Measurements from ENCODE around the gene NNAT.
"Not testable (repeated sequence)": the region's sequence is repeated elsewhere in the genome, so short reads cannot be mapped to it uniquely, and the experiment has no call there.

Gene NNAT

DNA sequence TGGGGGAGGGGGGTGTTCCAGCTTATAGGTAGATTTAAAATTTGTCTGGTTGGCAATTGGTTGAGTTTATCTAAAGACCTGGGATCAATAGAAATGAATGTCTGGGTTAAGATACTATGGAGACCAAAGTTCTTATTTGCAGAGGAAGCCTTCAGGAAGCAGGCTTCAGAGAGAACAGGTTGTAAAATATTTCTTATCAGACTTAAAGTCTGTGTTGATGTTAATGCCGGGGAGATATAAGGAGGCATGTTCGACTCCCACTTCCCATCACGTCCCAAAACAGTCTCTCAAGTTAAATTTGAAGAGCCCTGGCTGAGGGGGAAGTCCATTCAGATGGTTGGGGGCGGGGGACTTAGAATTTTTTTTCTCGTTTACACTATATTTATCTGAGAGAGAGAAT lies 19.0 kb downstream of the NNAT start:
- DNase-seq (ENCODE audit: low spot score) (no peak), FAIRE-seq (no peak)

GRCh38 chr20:37540838-37541237 lies 19.8 kb downstream of the NNAT start:
- not testable (repeated sequence) for FAIRE-seq; DNase-seq (ENCODE audit: low spot score)

- DNase-seq (ENCODE audit: low spot score), result no peak
- no peak for FAIRE-seq
Observed at GRCh38 chr20:37541326-37541725, 20.3 kb downstream of the NNAT start.

DNA sequence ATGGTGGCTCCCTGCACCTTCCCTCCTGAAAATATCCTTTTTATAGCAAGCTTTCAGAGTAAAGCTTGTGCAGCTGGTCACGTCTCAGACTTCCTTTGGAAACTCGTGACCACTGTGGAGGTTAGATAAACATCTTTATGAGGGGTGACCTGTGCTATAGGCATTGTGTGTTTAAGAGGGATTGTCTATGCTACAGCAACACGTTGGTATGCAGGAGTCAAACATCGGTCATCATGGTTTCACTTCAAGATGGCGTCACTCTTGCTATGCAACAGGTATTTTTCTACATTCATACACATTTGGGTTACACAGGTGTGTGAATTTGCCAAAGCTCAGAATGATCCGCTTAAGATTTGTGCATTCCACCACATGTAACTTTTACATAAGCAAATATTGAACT lies 21.2 kb downstream of the NNAT start:
- no peak for DNase-seq (ENCODE audit: low spot score)
- no peak for FAIRE-seq

- no peak for FAIRE-seq
- no peak for DNase-seq (ENCODE audit: low spot score)
Observed at GRCh38 chr20:37543828-37544227, 22.8 kb downstream of the NNAT start.

GRCh38 chr20:37544386-37544785 lies 23.3 kb downstream of the NNAT start:
- FAIRE-seq, result no peak
- DNase-seq (ENCODE audit: low spot score), result no peak

- no peak for FAIRE-seq
- no peak for DNase-seq (ENCODE audit: low spot score)
Observed at GRCh38 chr20:37545516-37545915, 24.5 kb downstream of the NNAT start.

GRCh38 chr20:37547912-37548311 lies 26.9 kb downstream of the NNAT start:
- FAIRE-seq (no peak), DNase-seq (ENCODE audit: low spot score) (no peak)

GRCh38 chr20:37550101-37550920 lies 29.3 kb downstream of the NNAT start:
- not testable (repeated sequence) for DNase-seq (ENCODE audit: low spot score); FAIRE-seq

DNA sequence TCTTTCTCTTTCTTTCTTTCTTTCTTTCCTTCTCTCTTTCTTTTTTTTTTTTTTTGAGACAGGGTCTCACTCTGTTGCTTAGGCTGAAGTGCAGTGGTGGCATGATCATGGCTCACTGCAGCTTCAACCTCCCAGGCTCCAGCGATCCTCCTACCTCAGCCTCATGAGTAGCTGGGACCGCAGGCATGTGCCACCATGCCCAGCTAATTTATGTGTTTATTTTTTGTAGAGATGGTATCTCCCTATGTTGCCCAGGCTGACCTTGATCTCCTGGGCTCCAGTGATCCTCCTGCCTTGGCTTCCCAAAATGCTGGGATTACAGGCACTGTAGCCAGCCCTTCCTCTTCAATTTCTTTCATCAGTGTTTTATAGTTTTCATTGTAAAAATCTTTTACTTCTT lies 30.6 kb downstream of the NNAT start:
- not testable (repeated sequence) for DNase-seq (ENCODE audit: low spot score); FAIRE-seq

- FAIRE-seq, result no peak
- DNase-seq (ENCODE audit: low spot score), result no peak
Observed at GRCh38 chr20:37552415-37552814, 31.4 kb downstream of the NNAT start.

DNA sequence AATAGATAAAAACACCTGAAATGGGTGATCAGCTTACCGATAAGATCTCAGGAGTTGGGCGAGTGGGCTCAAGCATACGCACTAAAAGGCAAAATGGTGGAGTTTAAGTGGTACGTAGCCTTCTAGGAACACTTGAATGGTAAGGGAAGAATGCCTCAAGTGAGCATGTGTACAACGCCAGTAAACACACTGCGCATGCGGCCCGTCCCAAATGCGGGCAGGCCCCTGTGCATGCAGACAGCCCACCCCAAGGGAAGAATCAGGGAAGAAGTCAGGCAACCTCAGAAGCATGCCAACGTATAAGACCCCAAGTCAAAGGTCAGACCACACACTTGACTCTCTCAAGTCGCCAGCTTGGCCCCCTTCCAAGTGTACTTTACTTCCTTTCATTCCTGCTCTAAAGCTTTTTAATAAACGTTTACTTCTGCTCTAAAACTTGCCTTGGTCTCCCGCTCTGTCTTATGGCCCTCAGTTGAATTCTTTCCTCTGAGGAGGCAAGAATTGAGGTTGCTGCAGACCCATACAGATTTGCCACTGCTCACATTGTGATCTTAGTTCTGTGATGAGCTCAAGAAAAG lies 33.8 kb downstream of the NNAT start:
- FAIRE-seq, result not testable (repeated sequence)

GRCh38 chr20:37556538-37556937 lies 35.5 kb downstream of the NNAT start:
- DNase-seq (ENCODE audit: low spot score) (no peak), FAIRE-seq (no peak)

More for the DNA sequence above, 33.8 kb downstream of the NNAT start:
- not testable (repeated sequence) for DNase-seq (ENCODE audit: low spot score)

DNA sequence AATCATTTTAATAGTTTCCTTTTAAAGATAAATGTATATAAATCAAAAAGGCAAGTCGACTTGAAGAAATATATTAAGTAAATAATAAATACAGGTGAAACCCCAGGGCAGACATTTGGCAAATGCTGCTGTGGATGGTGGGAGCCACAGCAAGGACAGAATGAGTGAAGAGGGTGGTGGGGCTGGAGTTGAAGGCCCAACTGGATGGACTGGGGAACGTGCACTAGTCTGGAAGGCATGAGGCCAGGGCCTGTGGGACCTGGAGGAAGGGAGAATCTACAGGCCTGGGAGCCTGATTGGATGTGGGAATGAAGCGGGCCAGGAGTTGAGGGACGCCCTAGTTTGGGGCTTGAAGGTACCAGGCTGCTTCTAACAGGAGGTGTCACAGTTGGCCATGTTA lies 37.3 kb downstream of the NNAT start:
- FAIRE-seq, result no peak
- DNase-seq (ENCODE audit: low spot score), result no peak

DNA sequence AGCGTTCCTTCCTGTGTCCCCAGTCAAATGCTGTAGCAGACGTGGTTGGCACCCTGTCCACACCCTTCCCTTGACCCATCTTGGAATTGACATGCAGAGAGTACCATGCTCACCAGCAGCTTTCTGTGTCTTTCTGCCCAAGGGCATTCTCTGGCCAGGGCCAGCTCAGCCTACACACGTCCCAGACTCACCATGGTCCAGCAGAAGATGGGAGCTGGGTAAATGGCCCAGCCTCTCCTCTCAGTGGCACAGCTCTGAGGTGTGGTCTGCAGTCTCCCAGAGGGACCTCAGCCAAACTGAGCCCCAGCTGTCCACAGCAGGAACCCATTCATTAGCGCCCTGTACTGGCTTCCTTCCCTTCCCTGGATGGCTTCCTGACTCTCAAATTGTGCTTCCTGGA lies 37.7 kb downstream of the NNAT start:
- DNase-seq (ENCODE audit: low spot score) (no peak), FAIRE-seq (no peak)

GRCh38 chr20:37559312-37560027 lies 38.4 kb downstream of the NNAT start:
- FAIRE-seq (no peak), DNase-seq (ENCODE audit: low spot score) (no peak)

- DNase-seq (ENCODE audit: low spot score), result no peak
- FAIRE-seq, result no peak
Observed at GRCh38 chr20:37560629-37561028, 39.6 kb downstream of the NNAT start.

GRCh38 chr20:37562695-37563480 lies 41.8 kb downstream of the NNAT start:
- no peak for FAIRE-seq

GRCh38 chr20:37564016-37564387 lies 43.0 kb downstream of the NNAT start:
- DNase-seq (ENCODE audit: low spot score), result no peak
- no peak for FAIRE-seq

More at GRCh38 chr20:37562695-37563480, 41.8 kb downstream of the NNAT start:
- DNase-seq (ENCODE audit: low spot score), result no peak

- DNase-seq (ENCODE audit: low spot score) (peak; percentile 87), FAIRE-seq (no peak)
Observed at GRCh38 chr20:37564388-37565133, 43.5 kb downstream of the NNAT start.
